Skeletal muscle cell (primary cell): Measurements from ENCODE around the gene PRICKLE2.

ENCODE experiments used
- DNase-seq: peaks from one replicate; pipeline ENCODE4 v3.0.0-alpha.2; 2010; ENCODE audit warnings: low read depth
- H3K4me3 ChIP-seq: 2 replicates; pipeline ENCODE4 v1.5.1; 2011; ENCODE audit warnings: low read depth, mild to moderate bottlenecking, control low read depth, low read length, moderate library complexity

The PRICKLE2 gene

GRCh38 chr3:64114651-64115050 is 110.6 kb downstream of the PRICKLE2 start:
- no peak for DNase-seq
- H3K4me3 ChIP-seq = no peak overlapping the region

GRCh38 chr3:64111872-64112271 is 113.4 kb downstream of the PRICKLE2 start:
- DNase-seq = no peak
- no peak overlapping the region for H3K4me3 ChIP-seq

GRCh38 chr3:64111083-64111482 is 114.2 kb downstream of the PRICKLE2 start:
- no peak overlapping the region for H3K4me3 ChIP-seq
- no peak for DNase-seq

GRCh38 chr3:64110071-64110470 is 115.2 kb downstream of the PRICKLE2 start:
- no peak for DNase-seq
- no peak overlapping the region for H3K4me3 ChIP-seq

GRCh38 chr3:64109438-64109837 is 115.8 kb downstream of the PRICKLE2 start:
- DNase-seq = no peak
- H3K4me3 ChIP-seq = no peak overlapping the region

- no peak overlapping the region for H3K4me3 ChIP-seq
- no peak for DNase-seq
Observed at GRCh38 chr3:64108784-64109317, 116.4 kb downstream of the PRICKLE2 start.

- no peak for DNase-seq
- no peak overlapping the region for H3K4me3 ChIP-seq
Observed at GRCh38 chr3:64108231-64108630, 117.0 kb downstream of the PRICKLE2 start.

- DNase-seq = no peak
- H3K4me3 ChIP-seq = no peak overlapping the region
Observed at GRCh38 chr3:64107190-64107589, 118.1 kb downstream of the PRICKLE2 start.

GRCh38 chr3:64105816-64106215 is 119.5 kb downstream of the PRICKLE2 start:
- no peak overlapping the region for H3K4me3 ChIP-seq
- no peak for DNase-seq

- DNase-seq = no peak
Observed at GRCh38 chr3:64104691-64105111, 120.6 kb downstream of the PRICKLE2 start.

GRCh38 chr3:64104006-64104405 is 121.3 kb downstream of the PRICKLE2 start:
- no peak for DNase-seq
- no peak overlapping the region for H3K4me3 ChIP-seq

More at GRCh38 chr3:64104691-64105111, 120.6 kb downstream of the PRICKLE2 start:
- no peak overlapping the region for H3K4me3 ChIP-seq

GRCh38 chr3:64103131-64103530 is 122.1 kb downstream of the PRICKLE2 start:
- H3K4me3 ChIP-seq = no peak overlapping the region
- DNase-seq = no peak

- no peak overlapping the region for H3K4me3 ChIP-seq
- no peak for DNase-seq
Observed at GRCh38 chr3:64102147-64102546, 123.1 kb downstream of the PRICKLE2 start.

- DNase-seq = no peak
Observed at GRCh38 chr3:64099316-64099715, 126.0 kb downstream of the PRICKLE2 start.

GRCh38 chr3:64098670-64099069 is 126.6 kb downstream of the PRICKLE2 start:
- no peak for DNase-seq
- no peak overlapping the region for H3K4me3 ChIP-seq

More at GRCh38 chr3:64099316-64099715, 126.0 kb downstream of the PRICKLE2 start:
- H3K4me3 ChIP-seq = no peak overlapping the region

GRCh38 chr3:64097920-64098319 is 127.3 kb downstream of the PRICKLE2 start:
- no peak overlapping the region for H3K4me3 ChIP-seq
- no peak for DNase-seq

GRCh38 chr3:64095802-64096201 is 129.5 kb downstream of the PRICKLE2 start:
- no peak for DNase-seq
- H3K4me3 ChIP-seq = no peak overlapping the region

- DNase-seq = no peak
- H3K4me3 ChIP-seq = no peak overlapping the region
Observed at GRCh38 chr3:64094713-64095079, 130.6 kb downstream of the PRICKLE2 start.

GRCh38 chr3:64093825-64094712 is 131.2 kb downstream of the PRICKLE2 start:
- DNase-seq = no peak
- no peak overlapping the region for H3K4me3 ChIP-seq

- DNase-seq = no peak
- no peak overlapping the region for H3K4me3 ChIP-seq
Observed at GRCh38 chr3:64093211-64093610, 132.1 kb downstream of the PRICKLE2 start.

- DNase-seq = no peak
Observed at GRCh38 chr3:64091501-64091900, 133.8 kb downstream of the PRICKLE2 start.

More at GRCh38 chr3:64091501-64091900, 133.8 kb downstream of the PRICKLE2 start:
- H3K4me3 ChIP-seq = no peak overlapping the region
